NCI-H128 (cell line): ENCODE measurements around the gene HOXA4.

Experiments used
- DNase-seq: peaks from one replicate; lab custom pipeline; 2025; ENCODE audit not compliant: unreplicated experiment; lab: John Stamatoyannopoulos, UW

Gene HOXA4

GRCh38 chr7:27130540-27131389 lies at the start of gene HOXA4:
Gene HOXA4, minus strand, starts transcription at chr7:27130757. Its CDS starts 24 bp downstream, at chr7:27130733.
- peak; percentile 77 for DNase-seq

GRCh38 chr7:27179503-27180430 lies 49.2 kb upstream of the HOXA4 start:
- DNase-seq = no peak

DNA sequence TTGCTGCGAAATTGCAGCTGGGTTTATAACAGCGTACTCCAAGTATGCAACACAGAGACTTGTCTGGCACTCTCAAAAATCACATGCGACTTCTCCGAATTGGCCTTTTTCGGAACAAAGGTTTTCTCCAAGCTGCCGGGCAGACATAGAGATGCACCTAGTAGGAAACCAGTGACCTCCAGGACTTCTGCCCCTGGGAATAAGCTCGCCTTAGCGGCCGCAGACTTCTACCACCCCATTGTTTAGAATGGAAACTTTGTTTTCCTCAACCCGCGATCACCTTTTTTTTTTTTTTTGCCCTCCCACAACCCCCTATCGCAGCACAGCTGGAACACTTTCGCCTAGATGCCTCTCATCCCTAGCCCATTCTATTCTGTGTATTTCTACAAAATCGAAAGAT lies 48.5 kb upstream of the HOXA4 start:
- no peak for DNase-seq

- no peak for DNase-seq
These were observed 47.8 kb upstream of the HOXA4 start for GRCh38 chr7:27178366-27178765.

GRCh38 chr7:27177795-27178320 lies 47.3 kb upstream of the HOXA4 start:
- DNase-seq = no peak

DNA sequence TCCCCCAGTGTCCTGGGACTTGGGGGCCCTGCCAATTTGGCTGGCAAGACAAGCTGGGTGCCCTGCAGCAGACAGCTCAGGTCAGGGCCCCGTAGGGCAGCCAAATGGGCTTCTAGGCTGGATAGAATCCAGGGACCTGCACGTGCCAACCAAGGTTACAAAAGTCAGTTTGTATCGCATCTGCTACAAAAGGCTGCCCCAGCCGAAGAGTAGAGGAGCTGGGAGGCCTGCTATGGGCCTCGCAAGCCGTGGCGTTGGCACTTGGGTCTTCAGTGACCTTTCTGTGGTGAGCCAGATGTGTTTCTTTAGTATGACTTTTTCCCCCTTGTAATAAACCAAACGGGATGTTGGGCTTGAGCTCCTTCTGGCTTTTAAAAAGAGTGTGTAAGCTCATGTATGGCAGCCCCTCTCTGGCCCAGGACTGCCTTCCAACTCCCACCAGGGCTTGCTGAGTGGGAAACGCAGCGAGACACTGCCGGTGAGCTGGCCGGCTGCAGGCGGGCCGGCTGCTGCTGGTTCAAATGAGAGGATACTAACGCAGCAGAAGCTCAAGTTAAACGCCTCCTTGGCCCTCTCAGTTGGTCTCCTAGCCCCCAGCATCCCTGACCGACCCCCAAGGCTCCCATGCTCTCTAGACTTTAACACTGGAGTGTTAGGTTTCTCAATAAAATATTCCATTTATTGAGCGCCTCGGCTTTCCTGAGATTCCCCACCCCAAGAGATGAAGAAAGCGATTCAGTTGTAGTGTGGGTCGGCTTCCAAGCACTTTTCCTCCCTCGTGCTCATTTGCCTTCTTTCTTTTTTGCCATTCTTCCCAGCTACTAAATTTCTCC lies 46.6 kb upstream of the HOXA4 start:
- no peak for DNase-seq

DNA sequence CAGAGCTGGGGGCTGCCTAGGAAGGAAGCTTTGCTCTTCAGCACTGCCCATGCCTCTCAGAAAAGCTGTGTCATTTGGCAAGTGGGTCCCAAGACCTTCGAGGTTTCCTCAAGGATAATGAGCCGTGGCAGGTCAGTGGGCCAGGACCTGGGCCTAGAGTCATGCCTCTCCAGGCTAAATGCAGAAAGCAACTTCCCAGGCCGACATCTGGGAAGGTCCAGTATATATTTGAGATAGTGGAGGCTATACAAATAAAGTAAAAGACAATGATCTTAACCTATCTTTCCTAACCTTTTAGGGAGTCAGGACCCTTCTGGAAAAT lies 45.9 kb upstream of the HOXA4 start:
- no peak for DNase-seq

GRCh38 chr7:27175626-27176523 lies 45.3 kb upstream of the HOXA4 start:
- DNase-seq = no peak

DNA sequence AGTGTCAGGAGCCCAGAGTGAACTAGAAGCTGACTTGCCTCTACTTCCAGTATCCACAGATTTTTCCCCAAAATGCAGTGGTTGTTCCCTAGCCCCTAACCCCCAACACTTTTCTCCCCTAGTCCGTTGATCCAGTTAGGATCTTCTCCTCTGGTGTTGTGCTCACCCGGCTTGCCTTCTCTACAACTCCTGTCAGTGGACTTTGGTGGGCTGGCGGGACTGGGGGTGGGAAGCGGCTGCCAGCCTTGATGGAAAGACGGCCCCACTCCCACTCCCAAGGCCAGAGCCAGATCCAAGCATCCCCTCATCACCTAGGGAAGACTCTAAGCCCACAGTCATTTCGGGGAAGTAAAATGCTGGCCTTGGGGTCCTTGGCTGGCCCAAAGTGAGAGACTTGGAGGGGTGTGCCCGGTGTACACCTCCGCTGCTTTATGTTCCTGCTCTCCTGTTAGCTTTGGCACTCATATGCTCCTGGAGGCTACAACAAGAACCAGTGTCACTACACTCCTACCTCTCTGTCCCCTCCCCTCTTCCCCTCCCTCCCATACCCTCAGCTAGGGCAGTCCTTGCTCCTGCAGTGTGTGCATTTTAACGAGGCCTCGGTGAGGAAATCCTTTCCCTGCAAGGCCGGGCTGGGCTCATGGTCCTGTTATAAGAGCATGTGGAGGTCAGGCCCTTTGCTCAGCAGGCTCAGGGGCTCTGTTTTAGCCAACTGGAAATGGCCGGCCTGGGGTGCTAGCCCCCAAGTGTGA lies 44.5 kb upstream of the HOXA4 start:
- no peak for DNase-seq

DNA sequence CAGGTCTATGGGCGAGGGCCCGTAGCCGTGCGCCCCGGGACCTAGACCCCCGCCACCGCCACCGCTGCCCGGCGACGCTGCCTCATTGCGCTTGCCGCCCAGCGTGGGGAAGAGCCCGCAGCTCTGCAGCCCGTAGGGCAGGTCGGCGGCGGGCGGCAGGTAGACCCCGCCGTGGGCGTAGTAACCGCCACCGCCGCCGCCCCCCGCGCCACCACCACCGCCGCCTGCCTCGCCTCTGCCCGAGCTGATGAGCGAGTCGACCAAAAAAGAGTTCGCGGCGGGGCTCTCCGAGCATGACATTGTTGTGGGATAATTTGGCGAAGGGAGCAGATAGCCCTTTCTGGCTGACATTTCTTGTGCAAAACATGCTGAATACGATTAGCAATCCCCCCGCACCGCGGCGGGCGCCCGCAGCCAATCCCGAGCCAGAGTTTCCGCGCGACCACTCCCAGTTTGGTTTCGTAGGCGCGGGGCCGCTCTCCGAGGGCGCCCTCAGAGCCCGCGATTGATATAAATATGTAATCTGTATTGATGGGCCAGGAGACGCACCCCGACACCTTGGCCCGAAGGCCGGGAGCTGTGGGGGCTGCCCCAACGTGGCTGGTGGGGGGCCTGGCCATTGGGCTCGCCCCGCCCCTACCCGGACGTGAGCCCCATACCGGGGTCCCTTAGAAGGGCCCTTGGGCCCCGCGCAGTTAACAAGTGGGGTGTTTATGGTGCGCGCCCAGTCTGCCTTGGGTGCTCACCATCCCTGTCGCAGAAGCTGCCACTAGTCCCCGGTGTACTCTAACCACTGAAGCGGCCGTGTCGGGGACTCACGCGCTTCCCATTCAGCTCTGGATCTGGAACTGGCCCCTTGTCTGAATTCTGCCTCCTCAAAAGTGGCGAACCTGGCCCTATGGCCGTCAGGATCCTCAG lies 43.7 kb upstream of the HOXA4 start, which contains the start of gene HOXA10:
Gene HOXA10 (minus strand): TSS at position 365 of the 918 bp plus-strand sequence. CDS start 14 bp downstream, at position 351.
- peak; percentile 62 for DNase-seq

DNA sequence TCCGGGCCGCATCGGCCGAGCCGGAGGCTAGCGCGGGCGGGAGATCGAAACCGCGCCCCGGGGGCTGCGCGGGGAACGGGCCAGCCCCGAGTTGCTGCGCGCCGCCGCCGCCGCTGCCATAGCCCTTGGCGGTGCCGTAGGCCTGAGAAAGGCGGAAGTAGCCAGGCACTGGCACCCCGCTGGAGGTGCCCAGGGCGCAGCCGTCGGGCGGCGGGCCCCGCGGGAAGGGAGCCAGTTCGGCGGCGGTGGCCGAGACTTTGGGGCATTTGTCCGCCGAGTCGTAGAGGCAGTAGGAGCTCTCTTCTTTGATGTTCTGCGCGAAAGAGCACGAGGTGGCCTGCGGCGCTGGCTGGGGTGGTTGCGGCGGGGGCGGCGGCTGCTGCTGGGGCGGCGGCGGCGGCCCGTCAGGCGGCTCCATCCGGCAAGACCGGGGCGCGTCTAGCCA lies 43.0 kb upstream of the HOXA4 start:
- DNase-seq = no peak

DNA sequence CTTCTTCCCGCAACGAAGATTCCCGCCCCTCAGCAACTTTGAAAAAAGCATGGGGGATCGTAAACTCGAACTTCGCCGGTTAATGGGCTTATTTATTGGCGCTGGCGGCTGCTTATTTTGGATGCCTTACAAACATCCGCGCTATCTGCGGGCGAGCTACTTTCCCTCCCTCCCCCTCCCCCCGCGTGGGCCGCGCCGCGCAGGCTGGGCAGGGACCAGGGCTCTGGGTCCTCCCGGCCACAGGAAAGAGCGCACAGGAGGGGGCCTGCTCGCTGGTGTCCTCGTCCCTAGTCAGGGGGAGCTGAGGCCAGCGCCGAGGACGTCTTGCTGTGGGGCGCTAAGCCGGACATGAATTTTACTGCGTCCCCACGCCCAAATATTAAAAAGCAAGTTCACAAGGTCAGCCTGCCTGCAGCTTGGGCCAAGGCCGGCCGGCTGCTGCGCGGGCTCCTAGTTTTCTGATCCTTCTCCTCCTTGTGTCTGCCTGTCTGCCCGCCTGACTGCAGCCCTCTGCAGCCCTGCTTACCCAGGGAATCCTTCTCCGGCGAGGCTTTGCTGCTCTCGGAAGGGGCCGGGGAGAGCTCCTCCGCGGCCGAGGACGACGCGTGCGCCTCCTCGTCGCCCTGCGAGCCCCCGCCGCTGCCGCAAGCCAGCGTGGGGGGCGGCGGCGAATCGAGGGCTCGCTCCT lies 42.4 kb upstream of the HOXA4 start:
- DNase-seq = no peak

GRCh38 chr7:27172315-27172774 lies 41.8 kb upstream of the HOXA4 start:
- DNase-seq = no peak

- DNase-seq = no peak
These were observed 41.2 kb upstream of the HOXA4 start for GRCh38 chr7:27171637-27172314.

DNA sequence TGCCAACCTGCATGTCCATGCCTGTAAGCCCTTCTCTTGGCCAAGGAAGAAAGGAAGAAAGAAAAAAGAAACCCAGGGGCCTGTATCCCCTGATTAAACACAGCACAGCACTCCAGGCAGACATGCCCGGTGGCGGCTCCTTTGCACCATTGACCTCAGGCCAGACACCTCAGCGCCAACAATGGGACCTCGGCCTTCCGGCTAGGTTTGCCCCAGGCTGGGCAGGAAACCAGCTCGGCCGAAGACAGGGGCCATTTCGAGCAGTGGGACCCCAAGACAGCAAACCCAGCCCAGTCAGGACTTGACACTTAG lies 40.7 kb upstream of the HOXA4 start:
- no peak for DNase-seq

GRCh38 chr7:27170426-27171324 lies 40.1 kb upstream of the HOXA4 start:
- DNase-seq = no peak
